Prostate gland (tissue), 2 donors: ENCODE data around the gene SASS6. TPM values are rescaled to one million over a fixed set of nuclear protein-coding genes. Genes with fewer than 3 reads are reported as not detected.

Source experiments
- DNase-seq: peaks from one replicate; pipeline ENCODE4 v3.0.0-alpha.2; 2019; ENCODE audit warnings: low spot score
- H3K27ac ChIP-seq, 2 donors: fragments of 200-600 bp; sonication (generic); 2 replicates each; pipeline ENCODE4 v1.5.1; 2017 to 2019
- H3K27me3 ChIP-seq: fragments of 200-600 bp; sonication (generic); replicated peaks from 2 replicates; pipeline ENCODE4 v1.5.1; 2019; ENCODE audit not compliant: insufficient read depth
- H3K36me3 ChIP-seq, 2 donors: fragments of 200-600 bp; sonication (generic); 1 replicate in 1 of 2; 2 replicates in 1 of 2; pipeline versions ENCODE4 v1.5.1 to v1.8.1; 2017 to 2019
- H3K4me1 ChIP-seq: fragments of 200-600 bp; sonication (generic); replicated peaks from 2 replicates; pipeline ENCODE4 v1.5.1; 2019
- H3K4me3 ChIP-seq, 2 donors: fragments of 200-600 bp; sonication (generic); 2 replicates each; pipeline ENCODE4 v1.5.1; 2017 to 2019
- H3K9me3 ChIP-seq: fragments of 200-600 bp; sonication (generic); 2 replicates; pipeline ENCODE4 v1.5.1; 2017
- POLR2A ChIP-seq: fragments of 450-650 bp; IDR thresholded peaks from one replicate; pipeline ENCODE4 v1.6.1; 2016; ENCODE audit warnings: antibody characterized with exemption, mild to moderate bottlenecking
- POLR2AphosphoS5 ChIP-seq: sonication (generic); formaldehyde crosslinking; IDR thresholded peaks from one replicate; pipeline ENCODE4 v1.6.1; 2017; ENCODE audit warnings: antibody characterized with exemption
- WGBS: methylation state at CpG from one replicate; pipeline ENCODE4 v1.1.5; 2018; 5-methylcytosine and 5-hydroxymethylcytosine counted together
- intact Hi-C: fragments of 100-400 bp; cut with DNase I; formaldehyde crosslinking; loops from one replicate; pipeline ENCODE4 v1.14.2; 2022
- total RNA-seq, 2 donors: library from RNA; depleted of rRNA; stranded (reverse); fragments of >200 nt; gene quantifications; one replicate each; pipeline ENCODE4 v1.1.0, GENCODE V29; 2016
- TF ChIP-seq, protein P1 (sequence below), 4 experiments: fragments of 200-600 bp in 2 of 4; fragments of 450-650 bp in 2 of 4; sonication (generic) in 2 of 4; IDR thresholded peaks; 1 replicate in 3 of 4; 2 replicates in 1 of 4; pipeline ENCODE4 v1.5.1; 2016 to 2019; ENCODE audit warnings: antibody characterized with exemption in 4 of 4, mild to moderate bottlenecking in 2 of 4, moderate library complexity in 2 of 4

The SASS6 gene
- total RNA-seq, 2 donors from 2014 or later: 4.0 to 6.2 TPM

DNA sequence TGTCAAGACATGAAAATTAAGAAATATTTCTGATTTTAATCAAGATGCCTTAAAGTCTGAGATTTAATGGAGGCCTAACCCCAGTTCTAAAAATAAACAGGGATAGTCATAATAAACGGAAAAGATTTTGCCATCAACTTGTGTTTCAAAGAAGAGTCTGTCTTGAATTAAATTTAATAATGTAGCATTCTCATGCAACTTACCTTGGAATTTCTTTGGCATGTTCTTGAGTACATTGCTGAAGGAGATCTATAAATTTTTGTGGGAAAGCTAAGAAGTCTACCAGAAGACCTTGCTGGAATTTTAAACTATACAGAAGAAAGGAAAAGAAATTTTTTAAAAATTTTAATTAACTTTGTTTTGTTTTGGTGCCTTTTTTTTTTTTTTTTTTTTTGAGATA, 10.6 kb downstream of the SASS6 start:
- intact Hi-C loops: no loop called here
- H3K36me3 ChIP-seq: no peaks in the 10 kb centered on the region

DNA sequence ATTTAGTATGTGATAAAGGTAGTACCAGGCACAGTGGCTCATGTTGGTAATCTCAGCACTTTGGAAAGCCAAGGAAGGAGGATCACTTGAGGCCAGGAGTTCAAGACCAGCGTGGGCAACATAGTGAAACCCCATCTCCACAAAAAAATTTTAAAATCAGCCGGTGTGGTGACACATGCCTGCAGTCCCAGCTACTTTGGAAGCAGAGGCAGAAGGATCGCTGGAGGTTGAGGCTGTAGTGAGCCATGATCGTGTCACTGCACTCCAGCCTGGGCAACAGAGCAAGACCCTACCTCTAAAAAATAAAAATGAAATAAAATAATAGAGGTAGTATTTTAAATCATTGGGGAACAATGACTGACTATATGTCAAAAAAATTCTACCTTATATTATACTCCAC, 17.2 kb downstream of the SASS6 start:
- Histone ChIP-seq H3K4me1 (no peaks in the 10 kb centered on the region), H3K36me3 (no peaks in the 10 kb centered on the region), H3K4me3 (no peak overlapping the region), H3K27me3 (no peaks in the 10 kb centered on the region), H3K9me3 (no peaks in the 10 kb centered on the region), H3K27ac (no peak overlapping the region)
- 98% methylated on average over 4 of the region's 4 CpGs for WGBS
- no peak for DNase-seq
- intact Hi-C loops: no loop called here
- TF ChIP-seq POLR2A: no peak

More for the DNA sequence above, 10.6 kb downstream of the SASS6 start:
- H3K27ac ChIP-seq: no peak overlapping the region
- no peak for DNase-seq
- TF ChIP-seq POLR2AphosphoS5 (no peak), POLR2A (no peak)
- TF ChIP-seq, protein P1, sequence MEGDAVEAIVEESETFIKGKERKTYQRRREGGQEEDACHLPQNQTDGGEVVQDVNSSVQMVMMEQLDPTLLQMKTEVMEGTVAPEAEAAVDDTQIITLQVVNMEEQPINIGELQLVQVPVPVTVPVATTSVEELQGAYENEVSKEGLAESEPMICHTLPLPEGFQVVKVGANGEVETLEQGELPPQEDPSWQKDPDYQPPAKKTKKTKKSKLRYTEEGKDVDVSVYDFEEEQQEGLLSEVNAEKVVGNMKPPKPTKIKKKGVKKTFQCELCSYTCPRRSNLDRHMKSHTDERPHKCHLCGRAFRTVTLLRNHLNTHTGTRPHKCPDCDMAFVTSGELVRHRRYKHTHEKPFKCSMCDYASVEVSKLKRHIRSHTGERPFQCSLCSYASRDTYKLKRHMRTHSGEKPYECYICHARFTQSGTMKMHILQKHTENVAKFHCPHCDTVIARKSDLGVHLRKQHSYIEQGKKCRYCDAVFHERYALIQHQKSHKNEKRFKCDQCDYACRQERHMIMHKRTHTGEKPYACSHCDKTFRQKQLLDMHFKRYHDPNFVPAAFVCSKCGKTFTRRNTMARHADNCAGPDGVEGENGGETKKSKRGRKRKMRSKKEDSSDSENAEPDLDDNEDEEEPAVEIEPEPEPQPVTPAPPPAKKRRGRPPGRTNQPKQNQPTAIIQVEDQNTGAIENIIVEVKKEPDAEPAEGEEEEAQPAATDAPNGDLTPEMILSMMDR (IDR thresholded peaks at IDR 0.05): no peak
- no peaks in the 10 kb centered on the region for H3K9me3 ChIP-seq
- no peaks in the 10 kb centered on the region for H3K4me1 ChIP-seq
- no peak overlapping the region for H3K4me3 ChIP-seq
- 77% methylated on average over 1 of the region's 1 CpG for WGBS
- H3K27me3 ChIP-seq: no peaks in the 10 kb centered on the region

DNA sequence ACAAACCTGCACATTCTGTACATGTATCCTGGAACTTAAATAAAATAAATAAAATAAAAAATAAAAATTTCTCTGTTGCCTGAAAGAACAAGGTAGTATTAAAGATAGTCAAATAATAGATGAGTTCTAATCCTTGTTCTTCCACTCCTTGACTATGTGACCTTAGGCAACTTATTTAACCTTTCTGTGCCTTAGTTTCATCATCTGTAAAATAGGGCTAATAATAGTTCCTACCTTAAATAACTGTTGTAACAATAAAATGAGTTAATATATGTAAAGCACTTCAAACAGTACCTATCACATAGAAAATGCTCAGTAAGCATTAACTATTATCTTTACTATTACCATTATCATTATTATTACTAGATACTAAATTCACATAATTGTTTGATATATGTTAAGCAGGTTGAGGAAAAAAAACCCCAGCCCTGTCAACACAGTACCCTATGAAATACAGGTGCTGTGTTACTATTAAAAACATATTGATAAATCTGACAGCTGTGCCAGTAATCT, 23.1 kb downstream of the SASS6 start:
- Histone ChIP-seq H3K4me3 (no peak overlapping the region), H3K36me3 (no peaks in the 10 kb centered on the region), H3K27me3 (no peaks in the 10 kb centered on the region), H3K9me3 (no peaks in the 10 kb centered on the region), H3K4me1 (no peaks in the 10 kb centered on the region), H3K27ac (no peak overlapping the region)
- TF ChIP-seq POLR2AphosphoS5 (no peak), POLR2A (no peak)
- TF ChIP-seq, protein P1 (IDR thresholded peaks at IDR 0.05): no peak
- intact Hi-C loops: no loop called here
- no peak for DNase-seq

DNA sequence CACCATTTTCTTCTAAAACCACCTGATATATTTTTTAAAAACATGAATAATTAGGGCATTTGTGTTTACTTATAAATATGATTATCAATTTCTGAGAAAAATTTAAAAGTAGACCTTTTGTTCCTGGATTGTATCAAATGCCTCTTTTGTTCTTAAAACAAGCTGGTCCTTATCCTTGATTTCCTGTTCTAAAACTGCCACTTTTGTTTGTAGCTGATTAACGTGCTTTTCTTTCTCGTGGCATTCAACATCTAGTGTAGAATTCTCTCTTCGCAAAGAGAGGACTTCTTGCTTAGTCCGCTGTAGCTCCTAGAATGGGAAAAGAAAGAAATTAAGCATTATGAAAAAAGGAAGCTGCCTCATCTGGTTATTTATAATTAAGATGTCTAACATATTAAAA, 25.0 kb downstream of the SASS6 start:
- Histone ChIP-seq H3K4me1 (no peaks in the 10 kb centered on the region), H3K36me3 (no peaks in the 10 kb centered on the region), H3K4me3 (no peak overlapping the region), H3K9me3 (no peaks in the 10 kb centered on the region), H3K27ac (no peak overlapping the region), H3K27me3 (no peaks in the 10 kb centered on the region)
- intact Hi-C loops: no loop called here
- no peak for DNase-seq
- TF ChIP-seq, protein P1 (IDR thresholded peaks at IDR 0.05): no peak
- TF ChIP-seq POLR2AphosphoS5 (no peak), POLR2A (no peak)
- WGBS: 77% methylated on average over 4 of the region's 4 CpGs

DNA sequence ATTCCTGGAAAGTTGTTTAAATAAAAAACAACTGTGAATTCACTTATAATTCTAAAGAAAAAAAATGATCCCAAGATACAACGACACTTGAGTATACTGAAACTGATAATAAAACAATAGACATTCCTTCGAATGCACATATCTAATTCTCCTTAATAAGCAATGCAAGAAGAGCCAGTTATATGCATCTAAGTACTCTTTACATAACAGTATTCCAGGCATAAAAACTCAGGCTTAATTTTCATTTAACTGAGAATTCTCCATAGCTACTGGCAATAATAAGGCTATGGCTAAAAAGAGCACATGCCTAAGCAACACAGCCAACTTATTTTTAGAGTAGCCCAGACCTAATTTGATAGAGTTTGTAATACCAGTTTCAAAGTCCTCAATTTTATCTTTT, 31.2 kb downstream of the SASS6 start:
- DNase-seq: no peak
- Histone ChIP-seq H3K9me3 (no peaks in the 10 kb centered on the region), H3K36me3 (no peaks in the 10 kb centered on the region), H3K27me3 (no peaks in the 10 kb centered on the region), H3K4me3 (no peak overlapping the region), H3K4me1 (no peaks in the 10 kb centered on the region), H3K27ac (no peak overlapping the region)
- WGBS: 87% methylated on average over 2 of the region's 2 CpGs
- intact Hi-C loops: no loop called here
- no peak for TF ChIP-seq POLR2A

DNA sequence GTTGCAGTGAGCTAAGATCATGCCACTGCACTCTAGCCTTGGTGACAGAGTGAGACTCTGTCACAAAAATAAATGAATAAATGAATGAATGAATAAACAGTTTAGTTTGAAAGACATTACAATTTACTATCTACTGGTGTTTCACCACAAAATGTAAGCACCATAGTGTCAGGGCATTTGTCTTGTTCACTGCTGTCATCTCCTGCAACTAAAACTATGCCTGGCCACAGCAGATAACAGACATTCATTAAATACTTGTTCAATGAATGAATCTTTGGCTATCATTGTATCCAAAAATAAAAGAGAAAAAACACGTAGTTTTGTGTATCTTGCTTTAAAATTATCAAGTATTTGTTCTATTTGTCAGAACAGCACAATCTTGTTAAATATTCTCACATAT, 32.5 kb downstream of the SASS6 start:
- 73% methylated on average over 1 of the region's 1 CpG for WGBS
- Histone ChIP-seq H3K27ac (no peak overlapping the region), H3K9me3 (no peaks in the 10 kb centered on the region), H3K4me3 (no peak overlapping the region), H3K4me1 (no peaks in the 10 kb centered on the region), H3K36me3 (no peaks in the 10 kb centered on the region), H3K27me3 (no peaks in the 10 kb centered on the region)
- TF ChIP-seq POLR2AphosphoS5 (no peak), POLR2A (no peak)
- TF ChIP-seq, protein P1 (IDR thresholded peaks at IDR 0.05): no peak
- DNase-seq: no peak
- intact Hi-C loops: no loop called here
